ENCODE measurements around the gene PALLD. TPM values are rescaled to one million over a fixed set of nuclear protein-coding genes. Genes with fewer than 3 reads are reported as not detected.

PALLD gene
- total RNA-seq, 5 donors from 2014 or later (not counting 1 experiment from before 2014, with no cell fraction given), result 0.56 to 1.9 (median 0.93) TPM

- no peaks in the 10 kb centered on the region for H3K4me1 ChIP-seq (ENCODE audit: control insufficient read depth in 1 of 2, extremely low read depth in 1 of 2, insufficient read depth in 2 of 2, low read length in 2 of 2)
- no peak overlapping the region for H3K27ac ChIP-seq (ENCODE audit: low read length)
- ATAC-seq (replicated peaks in 1 of 4), result no peak
- H3K4me1 Mint-ChIP-seq, result peaks cover 0 to 4% (median 3%) of the 10 kb centered on the region in 3 donors
- no peak for DNase-seq
- H3K36me3 ChIP-seq (ENCODE audit: control insufficient read depth in 2 of 2, extremely low read depth in 1 of 2, insufficient read depth in 1 of 2, low read length in 1 of 2), result no peaks in the 10 kb centered on the region
- H3K36me3 Mint-ChIP-seq, result no peaks in the 10 kb centered on the region
- peaks cover 12 to 14% of the 10 kb centered on the region in 2 donors for H3K27me3 Mint-ChIP-seq
- no peak overlapping the region for H3K27ac Mint-ChIP-seq
- H3K4me3 ChIP-seq (ENCODE audit: control insufficient read depth in 1 of 2, extremely low read depth in 1 of 2, low read length in 1 of 2), result no peak overlapping the region
- no peaks in the 10 kb centered on the region for H3K9me3 Mint-ChIP-seq
- H3K27me3 ChIP-seq (replicated peaks in 1 of 2; ENCODE audit: control insufficient read depth in 2 of 2, extremely low read depth in 1 of 2, insufficient read depth in 2 of 2, low read length in 1 of 2), result peaks cover 2 to 3% of the 10 kb centered on the region in 2 experiments
- no peaks in the 10 kb centered on the region for H3K9me3 ChIP-seq
- ChIA-PET CTCF (no interaction called here), POLR2A (no interaction called here)
- H3K4me3 Mint-ChIP-seq, result no peak overlapping the region
- WGBS (ENCODE audit: insufficient coverage), result no CpG with 5 or more reads among the region's 3 CpGs
These were observed 329.1 kb downstream of the PALLD start for GRCh38 chr4:168825975-168826374.

DNA sequence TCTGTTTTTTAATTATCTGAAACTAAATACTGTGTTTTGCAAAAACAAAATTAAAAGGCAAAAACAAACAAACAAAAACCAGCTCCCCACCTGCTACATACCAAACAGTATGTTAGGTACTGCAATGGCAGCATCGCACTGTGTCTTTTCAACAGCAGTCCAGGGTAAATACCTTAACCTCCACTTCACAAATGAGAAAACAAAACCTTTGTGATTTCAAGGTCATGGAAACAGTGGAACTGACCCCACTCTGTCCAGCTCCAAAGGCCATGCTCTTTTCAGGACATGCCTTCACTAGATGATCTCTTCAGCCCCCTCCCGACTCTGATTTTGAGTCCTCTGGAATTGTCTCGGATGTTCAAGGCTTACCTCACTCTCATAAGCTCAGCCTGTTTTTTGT is 329.8 kb downstream of the PALLD start:
- Mint-ChIP-seq H3K9me3 (no peaks in the 10 kb centered on the region), H3K4me1 (peaks cover 4 to 10% (median 7%) of the 10 kb centered on the region in 3 donors), H3K27me3 (peaks cover 18% of the 10 kb centered on the region in 2 donors), H3K4me3 (no peak overlapping the region), H3K27ac (no peak overlapping the region), H3K36me3 (no peaks in the 10 kb centered on the region)
- Histone ChIP-seq H3K4me1 (ENCODE audit: control insufficient read depth in 1 of 2, extremely low read depth in 1 of 2, insufficient read depth in 2 of 2, low read length in 2 of 2) (peaks cover 0 to 3% of the 10 kb centered on the region in 2 experiments), H3K4me3 (ENCODE audit: control insufficient read depth in 1 of 2, extremely low read depth in 1 of 2, low read length in 1 of 2) (no peak overlapping the region), H3K27ac (ENCODE audit: low read length) (no peak overlapping the region), H3K36me3 (ENCODE audit: control insufficient read depth in 2 of 2, extremely low read depth in 1 of 2, insufficient read depth in 1 of 2, low read length in 1 of 2) (no peaks in the 10 kb centered on the region), H3K27me3 (replicated peaks in 1 of 2; ENCODE audit: control insufficient read depth in 2 of 2, extremely low read depth in 1 of 2, insufficient read depth in 2 of 2, low read length in 1 of 2) (peaks cover 2 to 7% of the 10 kb centered on the region in 2 experiments), H3K9me3 (no peaks in the 10 kb centered on the region)
- ChIA-PET POLR2A (no interaction called here), CTCF (no interaction called here)
- ATAC-seq (replicated peaks in 1 of 4) (no peak), DNase-seq (no peak)
- WGBS (ENCODE audit: insufficient coverage), result 100% methylated on average over 2 of the region's 3 CpGs

DNA sequence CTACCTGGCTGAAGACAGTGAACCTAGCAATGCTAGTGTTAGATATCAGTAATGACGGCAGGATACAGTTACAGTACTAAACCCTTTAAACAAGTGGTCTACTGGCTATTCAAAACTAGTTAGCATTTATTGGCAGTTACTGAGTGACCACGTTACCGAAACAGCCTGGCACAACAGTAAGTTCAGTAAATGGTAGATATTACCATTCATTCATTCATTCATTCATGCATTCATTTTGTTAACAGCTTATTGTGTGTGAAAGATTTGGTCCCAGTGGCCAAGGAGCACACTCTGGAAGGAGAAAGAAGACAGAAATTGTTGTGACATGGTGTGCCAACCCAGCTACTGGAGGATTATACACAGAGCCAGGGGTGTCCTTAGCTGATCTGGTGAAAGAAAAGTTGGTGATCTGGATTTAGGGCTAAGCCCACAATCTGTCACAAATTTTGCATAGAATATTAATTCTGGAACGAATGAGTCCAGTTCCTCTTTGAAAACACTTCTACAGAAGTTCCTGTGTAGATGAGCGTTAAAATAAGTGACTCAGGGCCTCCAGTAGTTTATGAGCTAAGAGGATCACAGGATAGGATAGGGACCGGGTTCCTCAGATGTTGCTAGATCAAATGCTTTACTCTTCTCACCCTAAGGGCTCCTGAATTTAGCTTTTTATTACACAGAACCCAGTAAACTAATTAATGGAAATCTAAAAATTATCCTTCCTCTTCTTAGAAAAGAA is 334.1 kb downstream of the PALLD start:
- Mint-ChIP-seq H3K4me3 (peak overlapping the region; percentile 71 to 81 (median 77)), H3K36me3 (no peaks in the 10 kb centered on the region), H3K4me1 (peaks cover 12 to 15% (median 12%) of the 10 kb centered on the region in 3 donors), H3K9me3 (no peaks in the 10 kb centered on the region), H3K27me3 (peaks cover 37 to 53% of the 10 kb centered on the region in 2 donors), H3K27ac (no peak overlapping the region)
- no peak for ATAC-seq (replicated peaks in 1 of 4)
- Histone ChIP-seq H3K4me1 (ENCODE audit: control insufficient read depth in 1 of 2, extremely low read depth in 1 of 2, insufficient read depth in 2 of 2, low read length in 2 of 2) (peaks cover 0 to 20% of the 10 kb centered on the region in 2 experiments), H3K4me3 (ENCODE audit: control insufficient read depth in 1 of 2, extremely low read depth in 1 of 2, low read length in 1 of 2) (peak overlapping the region in 1 of 2 donors; percentile 80), H3K27ac (ENCODE audit: low read length) (no peak overlapping the region), H3K9me3 (no peaks in the 10 kb centered on the region), H3K36me3 (ENCODE audit: control insufficient read depth in 2 of 2, extremely low read depth in 1 of 2, insufficient read depth in 1 of 2, low read length in 1 of 2) (no peaks in the 10 kb centered on the region), H3K27me3 (replicated peaks in 1 of 2; ENCODE audit: control insufficient read depth in 2 of 2, extremely low read depth in 1 of 2, insufficient read depth in 2 of 2, low read length in 1 of 2) (peaks cover 2 to 24% of the 10 kb centered on the region in 2 experiments)
- DNase-seq, result no peak
- ChIA-PET POLR2A (no interaction called here), CTCF (interaction anchor here (0.6 to 0.7 kb wide), 2 partner anchors 15 to 738 kb away, joined by 3 to 5 read pairs; no protein-coding TSS in a partner anchor)
- no CpG with 5 or more reads among the region's 6 CpGs for WGBS (ENCODE audit: insufficient coverage)

DNA sequence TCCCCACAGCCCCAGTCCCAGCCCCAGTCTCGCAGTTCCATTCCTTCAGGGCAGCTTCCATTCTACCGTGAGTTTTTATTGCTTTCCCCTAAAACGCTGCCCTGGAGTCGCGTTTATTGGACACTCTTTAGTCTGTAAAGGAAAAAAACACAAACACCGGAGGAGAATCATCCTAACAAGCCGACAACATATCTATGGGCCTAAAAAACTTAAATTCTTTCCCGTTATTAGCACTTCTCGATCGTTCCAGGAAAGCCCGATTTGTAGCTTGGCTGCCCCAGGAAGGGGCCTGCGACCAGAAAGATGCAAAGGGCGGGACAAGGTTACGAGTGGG is 334.7 kb downstream of the PALLD start:
- Histone ChIP-seq H3K36me3 (ENCODE audit: control insufficient read depth in 2 of 2, extremely low read depth in 1 of 2, insufficient read depth in 1 of 2, low read length in 1 of 2) (no peaks in the 10 kb centered on the region), H3K4me1 (ENCODE audit: control insufficient read depth in 1 of 2, extremely low read depth in 1 of 2, insufficient read depth in 2 of 2, low read length in 2 of 2) (peaks cover 0 to 20% of the 10 kb centered on the region in 2 experiments), H3K27ac (ENCODE audit: low read length) (no peak overlapping the region), H3K4me3 (ENCODE audit: control insufficient read depth in 1 of 2, extremely low read depth in 1 of 2, low read length in 1 of 2) (peak overlapping the region; percentile 57 to 80), H3K27me3 (replicated peaks in 1 of 2; ENCODE audit: control insufficient read depth in 2 of 2, extremely low read depth in 1 of 2, insufficient read depth in 2 of 2, low read length in 1 of 2) (peaks cover 2 to 24% of the 10 kb centered on the region in 2 experiments), H3K9me3 (no peaks in the 10 kb centered on the region)
- POLR2A ChIA-PET, result no interaction called here
- peak in 3 of 4 experiments; percentile 6 to 12 (median 8) for ATAC-seq (replicated peaks in 1 of 4)
- CTCF ChIA-PET, result interaction anchor here in 1 of 2 donors (0.6 kb wide), 2 partner anchors 16 to 120 kb away, joined by 3 read pairs; no protein-coding TSS in a partner anchor
- no peak for DNase-seq
- peaks cover 42 to 58% of the 10 kb centered on the region in 2 donors for H3K27me3 Mint-ChIP-seq
- peaks cover 12 to 15% (median 12%) of the 10 kb centered on the region in 3 donors for H3K4me1 Mint-ChIP-seq
- no peaks in the 10 kb centered on the region for H3K9me3 Mint-ChIP-seq
- H3K27ac Mint-ChIP-seq, result no peak overlapping the region
- no peaks in the 10 kb centered on the region for H3K36me3 Mint-ChIP-seq
- peak overlapping the region; percentile 71 to 81 (median 77) for H3K4me3 Mint-ChIP-seq
- WGBS (ENCODE audit: insufficient coverage), result 14% methylated on average over 13 of the region's 14 CpGs

GRCh38 chr4:168831919-168832762 is 335.3 kb downstream of the PALLD start:
- Histone ChIP-seq H3K36me3 (ENCODE audit: control insufficient read depth in 2 of 2, extremely low read depth in 1 of 2, insufficient read depth in 1 of 2, low read length in 1 of 2) (no peaks in the 10 kb centered on the region), H3K27ac (ENCODE audit: low read length) (no peak overlapping the region), H3K27me3 (replicated peaks in 1 of 2; ENCODE audit: control insufficient read depth in 2 of 2, extremely low read depth in 1 of 2, insufficient read depth in 2 of 2, low read length in 1 of 2) (peaks cover 2 to 24% of the 10 kb centered on the region in 2 experiments), H3K4me3 (ENCODE audit: control insufficient read depth in 1 of 2, extremely low read depth in 1 of 2, low read length in 1 of 2) (peak overlapping the region; percentile 57 to 80), H3K9me3 (no peaks in the 10 kb centered on the region), H3K4me1 (ENCODE audit: control insufficient read depth in 1 of 2, extremely low read depth in 1 of 2, insufficient read depth in 2 of 2, low read length in 2 of 2) (peaks cover 0 to 20% of the 10 kb centered on the region in 2 experiments)
- Mint-ChIP-seq H3K27me3 (peaks cover 37 to 61% of the 10 kb centered on the region in 2 donors), H3K4me3 (peak overlapping the region; percentile 71 to 81 (median 77)), H3K9me3 (no peaks in the 10 kb centered on the region), H3K4me1 (peaks cover 12 to 15% (median 12%) of the 10 kb centered on the region in 3 donors), H3K27ac (no peak overlapping the region), H3K36me3 (no peaks in the 10 kb centered on the region)
- POLR2A ChIA-PET, result no interaction called here
- ATAC-seq (replicated peaks in 1 of 4), result peak; percentile 74 to 92 (median 90)
- WGBS (ENCODE audit: insufficient coverage), result 1% methylated on average over 50 of the region's 68 CpGs
- CTCF ChIA-PET, result interaction anchor here in 1 of 2 donors (0.6 kb wide), 2 partner anchors 16 to 121 kb away, joined by 3 read pairs; no protein-coding TSS in a partner anchor
- DNase-seq, result peak in 31 of 35 experiments; percentile 6 to 60 (median 34)
